HG03196 (cell line): ENCODE results near the gene LMNB1.
"Not testable (repeated sequence)": the region's sequence is repeated elsewhere in the genome, so short reads cannot be mapped to it uniquely, and the experiment has no call there.

Experiments used
- ATAC-seq: cut with Tn5 transposase; IDR thresholded peaks from one replicate; pipeline ENCODE4 v1.9.1; 2021; ENCODE audit not compliant: unreplicated experiment

The LMNB1 gene, protein sequence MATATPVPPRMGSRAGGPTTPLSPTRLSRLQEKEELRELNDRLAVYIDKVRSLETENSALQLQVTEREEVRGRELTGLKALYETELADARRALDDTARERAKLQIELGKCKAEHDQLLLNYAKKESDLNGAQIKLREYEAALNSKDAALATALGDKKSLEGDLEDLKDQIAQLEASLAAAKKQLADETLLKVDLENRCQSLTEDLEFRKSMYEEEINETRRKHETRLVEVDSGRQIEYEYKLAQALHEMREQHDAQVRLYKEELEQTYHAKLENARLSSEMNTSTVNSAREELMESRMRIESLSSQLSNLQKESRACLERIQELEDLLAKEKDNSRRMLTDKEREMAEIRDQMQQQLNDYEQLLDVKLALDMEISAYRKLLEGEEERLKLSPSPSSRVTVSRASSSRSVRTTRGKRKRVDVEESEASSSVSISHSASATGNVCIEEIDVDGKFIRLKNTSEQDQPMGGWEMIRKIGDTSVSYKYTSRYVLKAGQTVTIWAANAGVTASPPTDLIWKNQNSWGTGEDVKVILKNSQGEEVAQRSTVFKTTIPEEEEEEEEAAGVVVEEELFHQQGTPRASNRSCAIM

DNA sequence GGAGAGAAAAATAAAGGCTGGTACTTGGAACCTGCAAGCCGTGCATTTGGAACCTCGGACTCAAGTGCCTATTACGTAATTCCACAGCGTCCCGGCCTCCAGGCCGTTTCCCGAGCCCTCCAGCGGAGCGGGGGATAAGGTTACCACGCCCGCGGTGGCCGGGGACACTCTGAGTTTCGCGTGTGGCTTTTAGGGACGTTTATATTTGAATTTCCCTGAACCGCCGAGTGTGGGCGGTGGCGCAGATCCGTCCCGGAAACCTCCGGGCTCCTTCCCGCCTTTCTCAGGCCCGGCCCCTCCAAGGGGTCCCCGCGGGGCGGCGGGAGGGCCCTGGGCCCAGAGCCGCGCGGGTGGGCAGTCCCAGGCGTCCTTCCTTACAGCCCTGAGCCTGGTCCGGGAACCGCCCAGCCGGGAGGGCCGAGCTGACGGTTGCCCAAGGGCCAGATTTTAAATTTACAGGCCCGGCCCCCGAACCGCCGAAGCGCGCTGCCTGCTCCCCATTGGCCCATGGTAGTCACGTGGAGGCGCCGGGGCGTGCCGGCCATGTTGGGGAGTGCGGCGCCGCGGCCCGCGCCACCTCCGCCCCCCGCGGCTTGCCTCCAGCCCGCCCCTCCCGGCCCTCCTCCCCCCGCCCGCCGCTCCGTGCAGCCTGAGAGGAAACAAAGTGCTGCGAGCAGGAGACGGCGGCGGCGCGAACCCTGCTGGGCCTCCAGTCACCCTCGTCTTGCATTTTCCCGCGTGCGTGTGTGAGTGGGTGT lies at the start of gene LMNB1:
TSS of gene LMNB1 (plus strand) at position 638 of the 758 bp plus-strand sequence. CDS start 373 bp downstream, outside the sequence.
- peak; percentile 62 for ATAC-seq

DNA sequence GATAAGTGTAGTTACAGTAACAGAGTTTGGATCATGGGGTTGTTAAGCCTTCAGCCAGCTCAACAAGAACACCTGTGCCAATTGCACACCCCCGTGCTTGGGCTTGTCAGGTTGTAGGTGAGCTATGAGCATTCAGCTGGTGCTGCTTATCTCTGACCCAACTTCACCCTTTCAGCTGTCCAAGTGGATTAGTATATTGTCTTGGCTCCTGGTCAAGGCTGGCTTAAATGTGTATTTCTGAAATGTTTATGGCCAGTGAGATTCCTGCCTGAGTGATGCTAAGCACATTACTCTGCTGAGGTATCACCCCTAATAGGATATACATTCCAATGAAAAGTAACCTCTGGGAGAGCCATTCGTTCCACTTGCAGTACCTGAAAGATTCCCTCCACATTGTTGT lies 44.2 kb upstream of the LMNB1 start:
- ATAC-seq = no peak

DNA sequence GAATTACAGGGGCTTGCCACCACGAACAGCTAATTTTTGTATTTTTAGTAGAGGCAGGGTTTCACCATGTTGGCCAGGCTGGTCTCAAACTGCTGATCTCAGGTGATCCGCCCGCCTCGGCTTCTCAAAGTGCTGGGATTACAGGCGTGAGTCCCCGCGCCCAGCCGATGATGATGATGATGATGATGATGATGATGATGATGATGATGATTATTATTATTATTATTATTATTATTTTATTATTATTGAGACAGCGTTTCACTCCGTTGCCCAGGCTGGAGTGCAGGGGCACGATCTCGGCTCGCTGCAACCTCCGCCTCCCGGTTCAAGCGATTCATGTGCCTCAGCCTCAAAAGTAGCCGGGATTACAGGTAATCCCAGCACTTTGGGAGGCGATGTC lies 42.4 kb upstream of the LMNB1 start:
- not testable (repeated sequence) for ATAC-seq

DNA sequence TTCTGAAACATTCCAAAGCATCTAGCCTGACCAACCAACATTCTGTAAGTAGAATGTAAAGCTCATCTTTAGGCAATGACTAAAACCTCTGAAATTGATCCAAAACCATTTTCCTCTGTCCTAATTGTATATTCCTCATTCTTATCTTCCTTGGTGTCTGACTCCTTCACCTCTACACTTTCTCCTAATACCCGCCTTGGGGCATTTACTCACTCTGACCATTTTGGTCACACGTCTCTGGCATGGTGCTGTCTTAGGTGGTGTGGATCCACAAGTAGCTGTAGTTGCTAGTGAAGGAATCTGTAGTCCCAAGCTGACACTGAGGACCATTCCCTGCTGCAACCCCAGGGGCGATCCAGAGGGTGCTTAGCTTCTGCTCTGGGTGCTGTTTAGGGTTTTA lies 40.8 kb upstream of the LMNB1 start:
- no peak for ATAC-seq

DNA sequence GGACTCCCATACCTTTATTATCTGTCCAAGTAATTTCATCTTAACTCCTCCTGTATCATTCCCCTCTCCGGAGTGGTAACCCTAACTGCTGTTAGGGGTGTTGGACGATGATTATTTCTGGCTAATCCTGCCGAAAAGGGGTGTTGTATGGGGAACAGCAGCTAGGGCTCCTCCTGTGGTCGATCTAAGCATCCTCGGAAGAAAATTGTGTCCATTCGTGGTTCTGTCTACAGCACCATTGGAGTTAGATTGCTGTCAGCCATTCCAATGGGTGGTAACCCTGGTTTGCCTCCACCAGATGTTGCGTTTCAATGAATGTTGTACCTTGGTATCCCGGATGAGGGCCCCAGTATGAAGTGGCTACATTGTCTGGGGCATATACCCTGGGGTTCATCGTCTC lies 35.6 kb upstream of the LMNB1 start:
- ATAC-seq = no peak

DNA sequence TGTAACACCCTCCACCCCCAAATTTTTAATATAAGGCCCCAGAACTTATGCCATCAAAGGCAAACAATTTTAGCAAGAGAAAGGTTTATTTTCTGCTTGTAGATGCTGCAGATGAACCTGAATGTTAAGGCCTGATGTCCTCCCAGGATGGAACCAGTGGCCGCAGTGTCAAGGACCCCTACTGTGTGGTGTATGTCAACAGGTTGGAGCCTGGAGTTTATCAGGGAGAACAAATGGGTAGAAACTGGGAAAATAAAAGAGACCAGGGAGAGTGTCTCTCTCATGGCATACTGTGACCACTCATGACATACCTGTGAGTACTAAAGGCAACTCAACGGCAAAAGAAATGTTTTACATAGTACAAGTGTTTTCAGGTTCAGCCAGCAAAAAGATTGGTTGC lies 34.5 kb upstream of the LMNB1 start:
- ATAC-seq = no peak

DNA sequence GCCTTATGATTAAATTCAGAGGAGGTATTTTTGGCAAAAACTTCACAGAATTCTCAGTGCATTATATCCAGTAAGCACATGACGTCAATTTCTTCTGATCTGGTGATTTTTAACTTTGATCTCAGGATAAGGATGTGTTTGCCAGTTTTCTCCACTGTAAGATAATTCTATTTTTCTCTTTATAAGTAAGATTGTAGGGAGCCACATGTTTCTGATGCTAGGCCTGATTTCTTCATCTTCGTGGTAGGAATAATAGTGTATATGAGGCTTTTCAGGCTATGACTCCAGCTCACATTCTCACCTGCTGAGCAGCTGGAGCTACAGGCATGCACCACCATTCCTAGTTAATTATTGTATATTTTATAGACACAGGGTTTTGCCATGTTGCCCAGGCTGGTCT lies 32.1 kb upstream of the LMNB1 start:
- no peak for ATAC-seq

DNA sequence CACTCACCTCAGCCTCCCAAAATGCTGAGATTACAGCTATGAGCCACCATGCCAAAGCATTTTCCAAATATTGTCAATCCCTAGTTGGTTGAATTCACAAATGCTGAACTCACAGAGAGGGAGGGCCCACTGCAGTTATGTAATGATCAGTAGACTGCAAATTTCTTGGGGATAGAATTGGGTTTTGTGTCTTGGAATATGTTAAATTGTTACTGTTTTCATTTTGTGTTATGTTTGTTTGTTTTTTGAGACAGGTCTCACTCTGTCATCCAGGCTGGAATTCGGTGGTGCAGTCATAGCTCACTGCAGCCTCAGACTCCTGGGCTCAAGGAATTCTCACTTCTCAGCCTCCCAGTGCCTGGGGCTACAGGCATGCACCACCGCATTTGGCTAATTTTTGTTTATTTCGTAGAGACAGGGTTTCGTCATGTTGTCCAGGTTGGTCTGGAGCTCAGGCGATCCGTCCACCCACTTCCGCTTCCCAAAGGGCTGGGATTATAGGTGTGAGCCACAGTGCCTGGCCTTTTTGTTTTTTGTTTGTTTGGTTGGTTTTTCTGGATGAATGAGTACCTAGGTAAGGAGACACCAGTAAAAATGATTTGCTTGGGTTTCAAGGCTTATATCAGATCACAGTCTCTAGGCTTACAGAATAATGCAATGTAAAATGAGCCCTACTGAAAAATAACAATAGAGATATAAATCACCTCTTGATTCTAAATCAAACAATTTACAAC lies 31.5 kb upstream of the LMNB1 start:
- ATAC-seq = no peak

DNA sequence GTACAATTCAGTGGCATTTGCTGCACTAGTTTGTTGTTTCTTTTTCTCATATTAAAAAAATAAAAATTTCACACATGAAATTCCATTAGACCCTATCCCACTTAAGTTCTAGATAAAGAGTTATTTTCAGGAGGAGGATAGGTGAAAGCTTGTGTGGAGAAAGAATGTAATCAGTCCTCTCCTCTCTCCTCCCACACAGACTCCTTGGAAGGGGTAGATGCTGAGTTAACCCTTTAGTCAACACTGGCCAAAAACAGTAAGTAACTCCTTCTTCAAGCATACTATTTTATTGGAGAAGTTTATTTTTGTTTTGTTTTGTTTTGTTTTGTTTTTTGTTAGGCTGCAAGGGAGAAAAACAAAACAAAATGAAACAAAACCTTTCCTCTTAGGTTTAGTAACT lies 30.6 kb upstream of the LMNB1 start:
- no peak for ATAC-seq

DNA sequence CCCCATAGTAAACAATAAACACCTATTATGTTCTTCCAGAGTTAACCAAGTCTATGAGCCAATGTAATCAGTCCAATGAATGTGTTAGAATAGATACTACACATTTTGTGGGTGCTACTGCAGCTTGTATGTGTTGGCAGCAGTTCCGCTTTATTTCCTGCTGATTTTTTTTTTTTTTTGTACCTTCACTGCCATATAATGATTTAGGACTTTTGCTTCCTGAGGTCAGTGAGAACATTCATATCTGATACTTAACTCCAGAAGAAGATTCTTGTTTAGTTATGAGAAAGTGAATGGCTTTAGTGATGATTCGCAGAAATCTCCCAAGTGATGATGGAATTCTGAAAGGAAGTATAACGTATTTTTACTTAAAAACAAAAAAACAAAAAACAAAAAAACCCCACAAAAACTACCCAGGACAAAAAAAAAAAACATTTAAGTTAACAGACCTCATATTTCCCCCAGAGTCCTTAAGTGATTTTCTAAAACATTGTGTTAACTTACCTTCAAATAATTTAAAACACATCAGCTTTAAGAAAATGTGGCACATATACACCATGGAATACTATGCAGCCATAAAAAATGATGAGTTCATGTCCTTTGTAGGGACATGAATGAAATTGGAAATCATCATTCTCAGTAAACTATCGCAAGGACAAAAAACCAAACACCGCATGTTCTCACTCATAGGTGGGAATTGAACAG lies 24.7 kb upstream of the LMNB1 start:
- ATAC-seq = no peak

DNA sequence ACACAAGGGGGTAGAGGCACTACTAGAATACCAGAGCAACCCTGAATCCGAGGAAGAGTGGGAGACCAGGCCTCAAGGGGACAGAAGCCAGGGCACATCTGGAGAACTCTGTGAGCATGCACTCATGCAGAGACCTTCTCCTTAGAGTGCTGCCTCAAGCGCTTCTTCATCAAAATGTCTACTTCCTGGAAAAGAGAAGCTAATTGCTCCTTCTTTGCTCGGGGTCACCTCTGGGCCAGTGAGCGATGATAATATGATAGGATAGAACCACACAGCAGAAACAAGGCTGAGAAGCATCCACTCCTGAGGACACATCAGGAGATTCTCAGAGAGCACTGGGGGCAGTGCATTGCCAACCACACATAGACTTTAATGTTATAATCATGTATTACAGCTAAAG lies 23.7 kb upstream of the LMNB1 start:
- ATAC-seq = no peak

DNA sequence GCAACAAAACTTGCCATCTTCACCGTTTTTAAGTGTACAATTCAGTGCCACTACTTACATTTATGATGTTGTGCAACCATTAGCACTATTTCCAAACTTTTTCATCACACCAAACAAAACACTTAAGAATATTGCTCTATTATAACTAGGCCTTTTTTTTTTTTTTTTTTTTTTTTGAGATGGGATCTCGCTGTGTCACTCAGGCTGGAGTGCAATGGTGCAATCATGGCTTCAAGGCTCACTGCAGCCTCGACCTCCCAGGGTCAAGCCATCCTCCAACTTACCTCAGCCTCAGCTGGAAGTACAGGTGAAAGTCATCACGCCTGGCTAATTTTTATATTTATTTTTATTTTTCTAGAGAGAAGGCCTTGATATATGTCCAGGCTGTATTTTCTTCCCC lies 22.3 kb upstream of the LMNB1 start:
- ATAC-seq = no peak

DNA sequence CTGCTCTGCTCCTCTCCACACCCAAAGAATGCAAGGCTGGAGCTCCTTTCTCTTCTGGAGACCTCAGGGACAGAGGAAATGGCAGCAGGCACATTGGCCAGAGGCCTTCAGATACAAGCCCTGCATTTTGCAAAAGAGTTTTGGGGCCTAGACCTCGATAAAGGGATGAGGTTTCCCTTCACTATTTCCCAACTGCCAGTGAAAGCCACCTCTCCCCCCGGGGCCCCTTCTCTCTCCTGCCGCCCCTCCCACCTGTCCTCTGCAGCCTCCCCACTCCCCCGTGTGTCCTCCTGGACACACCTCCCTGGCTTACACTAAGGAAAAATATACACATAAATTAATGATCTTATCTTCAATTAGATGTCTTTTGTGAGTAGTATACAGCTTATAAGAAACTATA lies 21.3 kb upstream of the LMNB1 start:
- no peak for ATAC-seq

DNA sequence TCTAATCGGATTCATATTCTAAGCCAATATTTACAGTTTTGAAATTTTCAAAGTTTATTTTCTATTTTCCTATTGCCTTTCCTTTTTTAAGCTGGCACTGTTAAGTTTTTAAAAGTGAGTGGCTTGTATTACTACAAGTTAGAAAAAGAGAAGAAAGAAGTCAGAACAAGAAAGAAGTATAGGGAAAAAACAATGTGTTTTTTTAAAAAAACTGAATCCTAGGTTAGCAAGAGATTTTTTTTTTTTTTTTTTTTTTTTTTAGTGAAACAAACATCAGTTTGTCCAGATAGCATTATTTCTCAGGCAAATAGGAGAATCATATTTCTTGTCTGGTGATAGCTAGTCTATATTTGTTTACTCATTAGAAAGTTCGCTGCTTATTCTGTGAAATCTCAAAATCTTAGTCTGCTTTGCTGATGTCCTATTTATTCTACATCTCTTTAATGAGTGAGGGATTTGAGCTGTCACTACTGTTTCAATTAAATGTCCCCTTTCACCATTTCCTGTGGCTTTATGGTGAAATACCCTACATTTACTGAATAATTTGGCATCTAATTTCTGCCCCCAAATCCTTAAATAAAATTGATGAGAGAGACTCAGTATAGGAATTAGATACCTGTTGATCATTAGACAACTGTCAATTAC lies 19.1 kb upstream of the LMNB1 start:
- no peak for ATAC-seq

DNA sequence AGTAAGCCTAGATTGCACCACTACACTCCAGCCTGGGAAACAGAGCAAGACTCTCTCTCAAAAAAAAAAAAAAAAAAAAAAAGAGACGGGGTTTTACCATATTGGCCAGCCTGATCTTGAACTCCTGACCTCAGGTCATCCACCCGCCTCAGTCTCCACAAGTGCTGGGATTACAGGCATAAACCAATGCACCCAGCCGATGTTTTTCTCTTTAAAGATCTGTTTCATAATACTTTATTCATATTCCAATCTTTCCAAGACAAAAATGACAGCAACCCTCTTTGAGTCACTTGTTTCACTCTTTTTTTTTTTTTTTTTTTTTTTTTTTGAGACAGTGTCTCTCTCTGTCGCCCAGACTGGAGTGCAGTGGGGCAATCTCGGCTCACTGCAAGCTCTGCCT lies 13.6 kb upstream of the LMNB1 start:
- no peak for ATAC-seq

DNA sequence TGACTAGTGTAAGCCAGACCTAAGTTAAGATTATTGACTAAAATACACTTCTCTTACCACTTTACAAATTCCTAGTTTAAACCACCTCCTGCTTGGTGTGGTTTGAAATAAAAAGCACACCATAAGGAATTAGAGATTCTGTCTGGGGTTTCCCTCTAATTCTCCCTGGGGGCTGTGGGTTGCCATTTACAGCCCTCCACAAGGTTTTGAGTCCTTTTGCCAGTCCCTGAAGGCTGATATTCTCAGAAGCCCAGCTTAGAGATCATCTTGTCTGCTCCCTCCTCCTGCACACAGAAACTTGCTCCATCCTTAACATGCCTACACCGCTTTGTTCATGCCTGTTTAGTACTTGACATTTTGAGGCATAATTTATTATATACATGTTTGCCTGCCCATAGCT lies 7.2 kb upstream of the LMNB1 start:
- no peak for ATAC-seq

DNA sequence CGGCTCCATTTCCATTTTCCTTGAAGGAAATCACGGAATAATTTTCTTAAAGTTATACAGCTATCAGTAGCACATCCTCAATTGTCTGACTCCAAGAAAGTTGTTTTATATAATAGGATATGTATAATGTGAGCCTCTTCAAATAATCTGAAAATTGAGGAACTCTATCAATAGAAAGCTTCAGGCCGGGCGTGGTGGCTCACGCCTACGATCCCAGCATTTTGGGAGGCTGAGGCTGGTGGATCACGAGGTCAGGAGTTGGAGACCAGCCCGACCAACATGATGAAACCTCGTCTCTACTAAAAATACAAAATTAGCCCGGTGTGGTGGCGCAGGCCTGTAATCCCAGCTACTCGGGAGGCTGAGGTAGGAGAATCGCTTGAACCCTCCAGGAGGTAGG lies 3.4 kb upstream of the LMNB1 start:
- ATAC-seq = not testable (repeated sequence)

DNA sequence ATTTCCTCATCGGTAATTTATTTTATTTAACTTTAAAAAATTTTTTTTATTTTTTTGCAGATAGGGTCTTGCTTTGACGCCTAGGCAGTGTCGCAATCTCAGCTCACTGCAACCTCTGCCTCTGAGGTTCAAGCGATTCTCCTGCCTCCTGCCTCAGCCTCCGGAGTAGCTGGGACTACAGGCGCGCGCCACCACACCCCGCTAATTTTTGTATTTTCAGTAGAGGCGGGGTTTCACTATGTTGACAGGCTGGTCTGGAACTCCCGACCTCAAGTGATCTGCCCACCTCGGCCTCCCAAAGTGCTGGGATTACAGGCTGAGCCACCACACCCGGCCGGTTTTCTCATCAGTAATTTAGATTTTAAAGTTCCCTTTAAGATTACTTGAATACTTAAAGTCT lies 2.3 kb upstream of the LMNB1 start:
- ATAC-seq = not testable (repeated sequence)

DNA sequence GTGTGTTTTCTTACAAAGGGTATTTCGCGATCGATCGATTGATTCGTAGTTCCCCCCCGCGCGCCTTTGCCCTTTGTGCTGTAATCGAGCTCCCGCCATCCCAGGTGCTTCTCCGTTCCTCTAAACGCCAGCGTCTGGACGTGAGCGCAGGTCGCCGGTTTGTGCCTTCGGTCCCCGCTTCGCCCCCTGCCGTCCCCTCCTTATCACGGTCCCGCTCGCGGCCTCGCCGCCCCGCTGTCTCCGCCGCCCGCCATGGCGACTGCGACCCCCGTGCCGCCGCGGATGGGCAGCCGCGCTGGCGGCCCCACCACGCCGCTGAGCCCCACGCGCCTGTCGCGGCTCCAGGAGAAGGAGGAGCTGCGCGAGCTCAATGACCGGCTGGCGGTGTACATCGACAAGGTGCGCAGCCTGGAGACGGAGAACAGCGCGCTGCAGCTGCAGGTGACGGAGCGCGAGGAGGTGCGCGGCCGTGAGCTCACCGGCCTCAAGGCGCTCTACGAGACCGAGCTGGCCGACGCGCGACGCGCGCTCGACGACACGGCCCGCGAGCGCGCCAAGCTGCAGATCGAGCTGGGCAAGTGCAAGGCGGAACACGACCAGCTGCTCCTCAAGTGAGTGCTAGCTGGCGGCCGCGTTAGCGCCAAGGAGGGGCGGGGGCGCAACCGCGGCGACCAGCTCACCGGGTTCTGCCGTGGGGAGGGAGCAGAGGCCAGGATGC lies 480 bp downstream of the LMNB1 start:
- ATAC-seq = peak; percentile 13
